GM12875 (cell line): ENCODE measurements around the gene C1orf35.

ENCODE experiments used
- H3K4me3 ChIP-seq: one replicate; pipeline ENCODE4 v1.5.1; 2011; ENCODE audit warnings: low read depth, low read length, control low read depth
- CTCF ChIP-seq: IDR thresholded peaks from 2 replicates; pipeline ENCODE4 v1.5.1; 2011; ENCODE audit warnings: low read depth, mild to moderate bottlenecking, control low read depth, inconsistent platforms, low read length, moderate library complexity, borderline replicate concordance; ENCODE audit not compliant: insufficient read depth

Gene C1orf35

GRCh38 chr1:228091084-228091483 lies 12.0 kb downstream of the C1orf35 start:
- H3K4me3 ChIP-seq: no peak overlapping the region
- no peak for TF ChIP-seq CTCF

GRCh38 chr1:228090613-228091081 lies 12.5 kb downstream of the C1orf35 start:
- H3K4me3 ChIP-seq: no peak overlapping the region
- no peak for TF ChIP-seq CTCF

- no peak for TF ChIP-seq CTCF
- no peak overlapping the region for H3K4me3 ChIP-seq
Measured at GRCh38 chr1:228089519-228090380, 13.4 kb downstream of the C1orf35 start.

GRCh38 chr1:228088586-228089498 lies 14.3 kb downstream of the C1orf35 start:
- no peak for TF ChIP-seq CTCF
- H3K4me3 ChIP-seq: no peak overlapping the region

GRCh38 chr1:228087771-228088251 lies 15.3 kb downstream of the C1orf35 start:
- no peak for TF ChIP-seq CTCF
- H3K4me3 ChIP-seq: no peak overlapping the region

- TF ChIP-seq CTCF: no peak
- no peak overlapping the region for H3K4me3 ChIP-seq
Measured at GRCh38 chr1:228085287-228085951, 17.7 kb downstream of the C1orf35 start.
